ENCODE data around the gene INTU.

The INTU gene

GRCh38 chr4:127747883-127748282, 115.1 kb downstream of the INTU start:
- no peak for DNase-seq (ENCODE audit: low read depth in 2 of 2)

- DNase-seq (ENCODE audit: low read depth in 2 of 2) = no peak
Observed at GRCh38 chr4:127748957-127749356, 116.2 kb downstream of the INTU start.

GRCh38 chr4:127756906-127757305, 124.1 kb downstream of the INTU start:
- DNase-seq (ENCODE audit: low read depth in 2 of 2) = no peak

GRCh38 chr4:127759228-127759820, 126.6 kb downstream of the INTU start:
- DNase-seq (ENCODE audit: low read depth in 2 of 2) = no peak

GRCh38 chr4:127759893-127760292, 127.1 kb downstream of the INTU start:
- DNase-seq (ENCODE audit: low read depth in 2 of 2) = no peak

GRCh38 chr4:127771535-127772275, 138.9 kb downstream of the INTU start:
- DNase-seq (ENCODE audit: low read depth in 2 of 2) = no peak

GRCh38 chr4:127772769-127773671, 140.3 kb downstream of the INTU start:
- no peak for DNase-seq (ENCODE audit: low read depth in 2 of 2)

GRCh38 chr4:127775843-127776242, 143.1 kb downstream of the INTU start:
- DNase-seq (ENCODE audit: low read depth in 2 of 2) = no peak

All from stimulated activated CD8-positive, alpha-beta memory T cell treated with anti-CD3 and anti-CD28 coated beads, Interleukin-15, amount 100 ng/mL, for 4 hours (primary cell).